Peyer's patch (tissue), 4 donors: ENCODE measurements around the gene MRPL17.

Experiments
- POLR2A ChIP-seq, 2 donors: fragments of 450-650 bp; IDR thresholded peaks; one replicate each; pipeline ENCODE4 v1.5.1; 2017; ENCODE audit warnings: antibody characterized with exemption in 2 of 2, mild to moderate bottlenecking in 2 of 2, moderate library complexity in 2 of 2
- TF ChIP-seq, protein P1 (sequence below), 6 experiments: fragments of 450-650 bp in 4 of 6; fragments of 200-600 bp in 2 of 6; sonication (generic) in 1 of 6; IDR thresholded peaks; one replicate each; pipeline ENCODE4 v1.5.1; 2017 to 2019; ENCODE audit warnings: antibody characterized with exemption in 6 of 6, mild to moderate bottlenecking in 3 of 6, moderate library complexity in 1 of 6

- TF ChIP-seq, protein P1, sequence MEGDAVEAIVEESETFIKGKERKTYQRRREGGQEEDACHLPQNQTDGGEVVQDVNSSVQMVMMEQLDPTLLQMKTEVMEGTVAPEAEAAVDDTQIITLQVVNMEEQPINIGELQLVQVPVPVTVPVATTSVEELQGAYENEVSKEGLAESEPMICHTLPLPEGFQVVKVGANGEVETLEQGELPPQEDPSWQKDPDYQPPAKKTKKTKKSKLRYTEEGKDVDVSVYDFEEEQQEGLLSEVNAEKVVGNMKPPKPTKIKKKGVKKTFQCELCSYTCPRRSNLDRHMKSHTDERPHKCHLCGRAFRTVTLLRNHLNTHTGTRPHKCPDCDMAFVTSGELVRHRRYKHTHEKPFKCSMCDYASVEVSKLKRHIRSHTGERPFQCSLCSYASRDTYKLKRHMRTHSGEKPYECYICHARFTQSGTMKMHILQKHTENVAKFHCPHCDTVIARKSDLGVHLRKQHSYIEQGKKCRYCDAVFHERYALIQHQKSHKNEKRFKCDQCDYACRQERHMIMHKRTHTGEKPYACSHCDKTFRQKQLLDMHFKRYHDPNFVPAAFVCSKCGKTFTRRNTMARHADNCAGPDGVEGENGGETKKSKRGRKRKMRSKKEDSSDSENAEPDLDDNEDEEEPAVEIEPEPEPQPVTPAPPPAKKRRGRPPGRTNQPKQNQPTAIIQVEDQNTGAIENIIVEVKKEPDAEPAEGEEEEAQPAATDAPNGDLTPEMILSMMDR (IDR thresholded peaks at IDR 0.05): no peak
- TF ChIP-seq POLR2A (IDR thresholded peaks at IDR 0.05): no peak
Observed at GRCh38 chr11:6681949-6682348, 1.2 kb downstream of the MRPL17 start.
